H1 (cell line): ENCODE measurements around the gene MMS22L. TPM values are rescaled to one million over a fixed set of nuclear protein-coding genes. Genes with fewer than 3 reads are reported as not detected.

Experiments
- BACH1 ChIP-seq: IDR thresholded peaks from 2 replicates; pipeline ENCODE4 v1.6.1; 2012; ENCODE audit warnings: low read length, improper control_type of control experiment
- CEBPB ChIP-seq: IDR thresholded peaks from 2 replicates; pipeline ENCODE4 v1.6.1; 2012; ENCODE audit warnings: low read depth, low read length
- CHD1 ChIP-seq: IDR thresholded peaks from 2 replicates; pipeline ENCODE4 v1.6.1; 2012; ENCODE audit warnings: low read depth, low read length, improper control_type of control experiment
- CREB1 ChIP-seq: IDR thresholded peaks from 2 replicates; pipeline ENCODE4 v1.6.1; 2012; ENCODE audit warnings: inconsistent platforms
- HDAC2 ChIP-seq, 2 experiments: fragments of 300-600 bp in 1 of 2; sonication (generic) in 1 of 2; IDR thresholded peaks; 2 replicates each; pipeline ENCODE4 v1.6.1; 2011 to 2012; ENCODE audit warnings: low read depth in 2 of 2, low read length in 2 of 2, mild to moderate bottlenecking in 2 of 2, moderate library complexity in 2 of 2, borderline replicate concordance in 1 of 2, inconsistent platforms in 1 of 2
- JUN ChIP-seq: IDR thresholded peaks from 2 replicates; pipeline ENCODE4 v1.6.1; 2011; ENCODE audit warnings: low read depth, mild to moderate bottlenecking, improper control_type of control experiment, low read length
- NRF1 ChIP-seq: IDR thresholded peaks from 2 replicates; pipeline ENCODE4 v1.6.1; 2011; ENCODE audit warnings: mild to moderate bottlenecking, low read depth, low read length, improper control_type of control experiment
- SAP30 ChIP-seq: fragments of 300-600 bp; sonication (generic); IDR thresholded peaks from 2 replicates; pipeline ENCODE4 v1.7.1; 2012; ENCODE audit warnings: low read length, moderate library complexity, mild to moderate bottlenecking, inconsistent platforms; ENCODE audit not compliant: insufficient read depth, insufficient replicate concordance
- polyA plus RNA-seq, 7 experiments: library from polyadenylated mRNA; depleted of rRNA in 3 of 7; stranded (reverse) in 5 of 7; unstranded in 2 of 7; fragments of >200 nt in 5 of 7; fragments of 200-250 nt in 2 of 7; gene quantifications; 1 replicate in 5 of 7; 2 replicates in 1 of 7; 4 replicates in 1 of 7; pipeline versions ENCODE4 v1.2.1 to v1.2.3, GENCODE V29; 2011 to 2013; ENCODE audit warnings: missing spikeins in 2 of 7, mixed read lengths in 2 of 7
- total RNA-seq: library from RNA; stranded (reverse); fragmentation: NEBNext Ultra II Directional; extraction: Animal tissue kit (Norgen Biotek cat#: 25700); gene quantifications from 2 replicates; pipeline ENCODE4 v1.2.1, GENCODE V29; 2021
- TF ChIP-seq, protein P1 (sequence below): fragments of 300-600 bp; sonication (generic); IDR thresholded peaks from 2 replicates; pipeline ENCODE4 v1.7.1; 2012; ENCODE audit warnings: low read length, moderate library complexity, mild to moderate bottlenecking, inconsistent platforms; ENCODE audit not compliant: insufficient replicate concordance
- TF ChIP-seq, protein P2 (sequence below), 3 experiments: IDR thresholded peaks; 1 replicate in 2 of 3; 2 replicates in 1 of 3; pipeline versions ENCODE4 v1.5.1 to v1.6.1; 2011; ENCODE audit warnings: low read length in 3 of 3, mild to moderate bottlenecking in 3 of 3, inconsistent platforms in 2 of 3, low read depth in 1 of 3, moderate library complexity in 1 of 3; ENCODE audit not compliant: insufficient read depth in 1 of 3; ENCODE audit errors: control extremely low read depth in 1 of 3

MMS22L gene
- total and polyA plus RNA-seq, 2 of the 8 experiments (the other 6 are each of a cell fraction or from before 2014, with no cell fraction given): 11.1 to 32.6 TPM

DNA sequence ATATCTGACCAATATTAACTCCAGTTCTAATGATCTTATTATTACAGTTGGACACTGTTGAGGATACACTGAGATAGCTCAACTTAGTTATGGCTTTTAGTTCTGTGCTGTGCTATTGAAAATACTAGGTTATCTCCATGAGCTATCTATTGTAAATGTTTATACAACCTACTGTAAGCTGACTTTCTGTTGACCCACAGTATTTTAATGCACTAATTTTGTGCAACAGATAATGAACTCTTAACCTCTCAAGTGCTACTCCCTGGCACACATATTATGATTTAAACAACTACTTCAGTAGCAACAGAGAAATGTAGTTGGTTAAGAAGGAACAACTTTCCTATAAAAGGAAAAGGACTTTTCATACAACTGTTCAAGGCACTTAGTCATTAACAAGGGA, 5.2 kb upstream of the MMS22L start (continued):
- TF ChIP-seq, protein P1, sequence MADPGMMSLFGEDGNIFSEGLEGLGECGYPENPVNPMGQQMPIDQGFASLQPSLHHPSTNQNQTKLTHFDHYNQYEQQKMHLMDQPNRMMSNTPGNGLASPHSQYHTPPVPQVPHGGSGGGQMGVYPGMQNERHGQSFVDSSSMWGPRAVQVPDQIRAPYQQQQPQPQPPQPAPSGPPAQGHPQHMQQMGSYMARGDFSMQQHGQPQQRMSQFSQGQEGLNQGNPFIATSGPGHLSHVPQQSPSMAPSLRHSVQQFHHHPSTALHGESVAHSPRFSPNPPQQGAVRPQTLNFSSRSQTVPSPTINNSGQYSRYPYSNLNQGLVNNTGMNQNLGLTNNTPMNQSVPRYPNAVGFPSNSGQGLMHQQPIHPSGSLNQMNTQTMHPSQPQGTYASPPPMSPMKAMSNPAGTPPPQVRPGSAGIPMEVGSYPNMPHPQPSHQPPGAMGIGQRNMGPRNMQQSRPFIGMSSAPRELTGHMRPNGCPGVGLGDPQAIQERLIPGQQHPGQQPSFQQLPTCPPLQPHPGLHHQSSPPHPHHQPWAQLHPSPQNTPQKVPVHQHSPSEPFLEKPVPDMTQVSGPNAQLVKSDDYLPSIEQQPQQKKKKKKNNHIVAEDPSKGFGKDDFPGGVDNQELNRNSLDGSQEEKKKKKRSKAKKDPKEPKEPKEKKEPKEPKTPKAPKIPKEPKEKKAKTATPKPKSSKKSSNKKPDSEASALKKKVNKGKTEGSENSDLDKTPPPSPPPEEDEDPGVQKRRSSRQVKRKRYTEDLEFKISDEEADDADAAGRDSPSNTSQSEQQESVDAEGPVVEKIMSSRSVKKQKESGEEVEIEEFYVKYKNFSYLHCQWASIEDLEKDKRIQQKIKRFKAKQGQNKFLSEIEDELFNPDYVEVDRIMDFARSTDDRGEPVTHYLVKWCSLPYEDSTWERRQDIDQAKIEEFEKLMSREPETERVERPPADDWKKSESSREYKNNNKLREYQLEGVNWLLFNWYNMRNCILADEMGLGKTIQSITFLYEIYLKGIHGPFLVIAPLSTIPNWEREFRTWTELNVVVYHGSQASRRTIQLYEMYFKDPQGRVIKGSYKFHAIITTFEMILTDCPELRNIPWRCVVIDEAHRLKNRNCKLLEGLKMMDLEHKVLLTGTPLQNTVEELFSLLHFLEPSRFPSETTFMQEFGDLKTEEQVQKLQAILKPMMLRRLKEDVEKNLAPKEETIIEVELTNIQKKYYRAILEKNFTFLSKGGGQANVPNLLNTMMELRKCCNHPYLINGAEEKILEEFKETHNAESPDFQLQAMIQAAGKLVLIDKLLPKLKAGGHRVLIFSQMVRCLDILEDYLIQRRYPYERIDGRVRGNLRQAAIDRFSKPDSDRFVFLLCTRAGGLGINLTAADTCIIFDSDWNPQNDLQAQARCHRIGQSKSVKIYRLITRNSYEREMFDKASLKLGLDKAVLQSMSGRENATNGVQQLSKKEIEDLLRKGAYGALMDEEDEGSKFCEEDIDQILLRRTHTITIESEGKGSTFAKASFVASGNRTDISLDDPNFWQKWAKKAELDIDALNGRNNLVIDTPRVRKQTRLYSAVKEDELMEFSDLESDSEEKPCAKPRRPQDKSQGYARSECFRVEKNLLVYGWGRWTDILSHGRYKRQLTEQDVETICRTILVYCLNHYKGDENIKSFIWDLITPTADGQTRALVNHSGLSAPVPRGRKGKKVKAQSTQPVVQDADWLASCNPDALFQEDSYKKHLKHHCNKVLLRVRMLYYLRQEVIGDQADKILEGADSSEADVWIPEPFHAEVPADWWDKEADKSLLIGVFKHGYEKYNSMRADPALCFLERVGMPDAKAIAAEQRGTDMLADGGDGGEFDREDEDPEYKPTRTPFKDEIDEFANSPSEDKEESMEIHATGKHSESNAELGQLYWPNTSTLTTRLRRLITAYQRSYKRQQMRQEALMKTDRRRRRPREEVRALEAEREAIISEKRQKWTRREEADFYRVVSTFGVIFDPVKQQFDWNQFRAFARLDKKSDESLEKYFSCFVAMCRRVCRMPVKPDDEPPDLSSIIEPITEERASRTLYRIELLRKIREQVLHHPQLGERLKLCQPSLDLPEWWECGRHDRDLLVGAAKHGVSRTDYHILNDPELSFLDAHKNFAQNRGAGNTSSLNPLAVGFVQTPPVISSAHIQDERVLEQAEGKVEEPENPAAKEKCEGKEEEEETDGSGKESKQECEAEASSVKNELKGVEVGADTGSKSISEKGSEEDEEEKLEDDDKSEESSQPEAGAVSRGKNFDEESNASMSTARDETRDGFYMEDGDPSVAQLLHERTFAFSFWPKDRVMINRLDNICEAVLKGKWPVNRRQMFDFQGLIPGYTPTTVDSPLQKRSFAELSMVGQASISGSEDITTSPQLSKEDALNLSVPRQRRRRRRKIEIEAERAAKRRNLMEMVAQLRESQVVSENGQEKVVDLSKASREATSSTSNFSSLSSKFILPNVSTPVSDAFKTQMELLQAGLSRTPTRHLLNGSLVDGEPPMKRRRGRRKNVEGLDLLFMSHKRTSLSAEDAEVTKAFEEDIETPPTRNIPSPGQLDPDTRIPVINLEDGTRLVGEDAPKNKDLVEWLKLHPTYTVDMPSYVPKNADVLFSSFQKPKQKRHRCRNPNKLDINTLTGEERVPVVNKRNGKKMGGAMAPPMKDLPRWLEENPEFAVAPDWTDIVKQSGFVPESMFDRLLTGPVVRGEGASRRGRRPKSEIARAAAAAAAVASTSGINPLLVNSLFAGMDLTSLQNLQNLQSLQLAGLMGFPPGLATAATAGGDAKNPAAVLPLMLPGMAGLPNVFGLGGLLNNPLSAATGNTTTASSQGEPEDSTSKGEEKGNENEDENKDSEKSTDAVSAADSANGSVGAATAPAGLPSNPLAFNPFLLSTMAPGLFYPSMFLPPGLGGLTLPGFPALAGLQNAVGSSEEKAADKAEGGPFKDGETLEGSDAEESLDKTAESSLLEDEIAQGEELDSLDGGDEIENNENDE: no peak
- no peak for TF ChIP-seq CHD1
- TF ChIP-seq CEBPB: no peak
- TF ChIP-seq NRF1: no peak
- TF ChIP-seq JUN: no peak
- TF ChIP-seq BACH1: no peak
- TF ChIP-seq, protein P2, sequence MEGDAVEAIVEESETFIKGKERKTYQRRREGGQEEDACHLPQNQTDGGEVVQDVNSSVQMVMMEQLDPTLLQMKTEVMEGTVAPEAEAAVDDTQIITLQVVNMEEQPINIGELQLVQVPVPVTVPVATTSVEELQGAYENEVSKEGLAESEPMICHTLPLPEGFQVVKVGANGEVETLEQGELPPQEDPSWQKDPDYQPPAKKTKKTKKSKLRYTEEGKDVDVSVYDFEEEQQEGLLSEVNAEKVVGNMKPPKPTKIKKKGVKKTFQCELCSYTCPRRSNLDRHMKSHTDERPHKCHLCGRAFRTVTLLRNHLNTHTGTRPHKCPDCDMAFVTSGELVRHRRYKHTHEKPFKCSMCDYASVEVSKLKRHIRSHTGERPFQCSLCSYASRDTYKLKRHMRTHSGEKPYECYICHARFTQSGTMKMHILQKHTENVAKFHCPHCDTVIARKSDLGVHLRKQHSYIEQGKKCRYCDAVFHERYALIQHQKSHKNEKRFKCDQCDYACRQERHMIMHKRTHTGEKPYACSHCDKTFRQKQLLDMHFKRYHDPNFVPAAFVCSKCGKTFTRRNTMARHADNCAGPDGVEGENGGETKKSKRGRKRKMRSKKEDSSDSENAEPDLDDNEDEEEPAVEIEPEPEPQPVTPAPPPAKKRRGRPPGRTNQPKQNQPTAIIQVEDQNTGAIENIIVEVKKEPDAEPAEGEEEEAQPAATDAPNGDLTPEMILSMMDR (IDR thresholded peaks at IDR 0.05; ENCODE audit: control extremely low read depth in 1 of 3, insufficient read depth in 1 of 3, low read depth in 1 of 3, low read length in 3 of 3): no peak
- no peak for TF ChIP-seq SAP30
- TF ChIP-seq HDAC2 (IDR thresholded peaks at IDR 0.05; ENCODE audit: borderline replicate concordance in 1 of 2, low read depth in 2 of 2, low read length in 2 of 2): no peak
- no peak for TF ChIP-seq CREB1
